HuH-7.5 (cell line): ENCODE results near the gene AMZ1.
"Not testable (repeated sequence)": the region's sequence is repeated elsewhere in the genome, so short reads cannot be mapped to it uniquely, and the experiment has no call there.

Source experiments
- DNase-seq: peaks from one replicate; pipeline ENCODE4 v3.0.0; 2011; ENCODE audit warnings: low spot score

The AMZ1 gene

DNA sequence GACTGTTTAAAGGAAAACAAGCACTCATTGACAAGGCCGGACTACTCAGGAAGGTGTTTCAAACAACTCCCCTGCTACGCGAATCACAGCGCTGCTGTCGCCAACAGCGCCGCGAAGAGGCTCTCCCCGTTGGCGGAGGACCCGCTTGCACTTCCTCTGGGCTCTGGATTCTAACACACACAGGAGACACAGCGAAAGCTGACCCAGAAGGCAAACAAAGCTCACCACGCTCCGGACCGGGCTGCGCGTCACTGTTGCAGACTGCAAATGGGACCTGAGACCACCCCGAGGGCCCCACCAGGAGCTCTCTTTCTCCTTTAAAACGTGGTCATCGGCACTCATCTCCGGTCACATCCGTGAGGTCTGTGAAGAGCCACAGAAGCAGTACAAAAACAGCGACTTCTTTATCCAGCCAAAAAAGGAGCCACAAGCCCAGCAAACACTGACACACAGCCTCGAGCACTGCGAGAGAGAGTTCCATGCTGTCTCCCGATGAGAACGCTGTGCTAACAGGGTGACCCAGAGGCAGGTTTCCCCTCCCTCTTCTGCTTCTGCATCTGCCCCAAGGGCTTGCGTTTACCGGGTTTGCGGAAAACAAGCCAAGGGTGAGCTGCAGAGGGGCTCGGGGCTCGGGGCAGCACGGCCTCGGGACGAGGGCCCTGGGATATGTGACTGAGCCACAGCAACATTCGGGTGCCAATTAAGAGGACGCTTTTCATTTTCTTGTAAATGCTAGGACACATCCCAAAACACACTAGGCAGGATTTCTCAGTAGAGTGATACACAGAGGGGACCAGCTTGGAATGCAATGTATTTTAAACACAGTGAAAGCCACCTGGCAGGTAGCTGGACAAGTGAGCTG is 41.3 kb downstream of the AMZ1 start:
- no peak for DNase-seq

DNA sequence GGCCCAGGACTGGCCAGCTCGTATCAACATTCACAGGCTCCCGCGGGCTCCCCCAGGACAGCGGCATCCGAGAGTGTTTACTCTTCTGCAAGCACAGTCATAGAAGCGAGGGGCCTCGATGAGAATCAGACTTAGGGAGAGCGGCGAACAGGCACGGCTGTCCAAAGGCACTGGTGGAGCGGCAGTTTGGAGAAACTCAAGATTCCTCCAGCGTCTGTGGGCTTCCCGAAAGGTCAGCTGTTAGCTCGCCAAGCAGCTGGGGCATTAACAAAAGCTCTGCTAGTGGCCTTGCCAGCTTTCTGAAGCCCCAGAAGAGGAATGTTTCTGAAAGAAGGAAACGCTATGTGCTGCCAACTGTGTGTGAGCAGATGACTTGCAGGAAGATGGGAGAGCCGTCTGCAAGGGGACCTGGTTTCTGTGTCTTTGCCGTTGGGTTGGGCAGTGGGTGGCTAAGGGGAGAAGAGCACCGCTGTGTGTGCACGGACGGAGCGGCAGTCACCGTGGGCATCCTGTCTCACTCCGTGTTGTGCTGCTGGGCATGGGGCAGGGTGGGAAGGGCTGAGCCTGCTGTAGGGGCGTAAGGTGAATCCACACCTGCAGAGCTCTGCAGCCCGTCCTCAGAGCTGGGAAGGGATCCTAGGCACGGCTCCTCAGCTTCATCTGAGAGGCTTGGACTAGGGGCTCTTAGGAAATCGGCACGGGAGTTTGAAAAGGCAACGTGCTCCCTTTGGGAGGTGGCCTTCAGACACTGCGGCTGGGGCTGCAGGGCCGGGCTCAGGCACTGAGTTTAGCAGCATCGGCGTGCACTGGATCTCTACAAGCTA is 42.1 kb downstream of the AMZ1 start:
- DNase-seq, result no peak

DNA sequence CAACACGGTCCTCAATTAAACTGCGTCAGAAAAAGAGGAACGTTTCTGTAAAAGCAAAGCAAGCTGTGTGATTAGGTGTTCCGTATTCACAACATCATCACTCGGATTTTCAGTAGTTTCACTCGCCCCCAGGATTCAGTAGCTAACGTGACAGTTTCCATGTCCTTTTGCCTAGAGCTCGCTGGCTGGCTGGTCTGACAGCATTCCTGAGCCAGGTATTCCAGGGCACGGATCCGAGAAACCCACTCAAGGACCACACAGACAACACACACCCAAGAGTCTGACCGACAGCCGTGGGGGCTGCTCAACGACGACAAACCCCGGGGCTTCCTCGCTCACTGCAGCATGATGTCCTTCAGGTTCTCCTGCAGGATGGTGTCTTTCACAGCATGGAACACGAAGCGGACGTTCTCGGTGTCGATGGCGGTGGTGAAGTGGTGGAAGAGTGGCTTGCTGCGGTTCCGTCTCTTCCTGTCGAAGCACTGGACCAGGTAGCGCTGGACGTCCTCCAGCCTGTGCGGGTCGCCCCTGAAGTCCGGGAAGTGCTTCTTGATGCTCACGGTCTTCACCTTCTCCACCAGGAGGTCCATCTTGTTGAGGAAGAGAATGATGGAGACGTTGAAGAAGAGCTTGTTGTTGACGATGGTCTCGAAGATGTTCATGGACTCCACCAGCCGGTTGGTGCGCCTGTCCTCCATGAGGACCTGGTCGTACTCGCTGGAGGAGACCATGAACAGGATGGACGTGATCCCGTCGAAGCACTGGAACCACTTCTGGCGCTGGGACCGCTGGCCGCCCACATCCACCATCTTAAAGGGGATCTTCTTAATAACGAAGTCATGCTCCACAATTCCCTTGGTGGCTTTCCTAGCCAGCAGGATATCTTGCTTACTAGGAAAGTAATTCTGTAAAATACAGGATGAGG is 43.1 kb downstream of the AMZ1 start:
- no peak for DNase-seq

DNA sequence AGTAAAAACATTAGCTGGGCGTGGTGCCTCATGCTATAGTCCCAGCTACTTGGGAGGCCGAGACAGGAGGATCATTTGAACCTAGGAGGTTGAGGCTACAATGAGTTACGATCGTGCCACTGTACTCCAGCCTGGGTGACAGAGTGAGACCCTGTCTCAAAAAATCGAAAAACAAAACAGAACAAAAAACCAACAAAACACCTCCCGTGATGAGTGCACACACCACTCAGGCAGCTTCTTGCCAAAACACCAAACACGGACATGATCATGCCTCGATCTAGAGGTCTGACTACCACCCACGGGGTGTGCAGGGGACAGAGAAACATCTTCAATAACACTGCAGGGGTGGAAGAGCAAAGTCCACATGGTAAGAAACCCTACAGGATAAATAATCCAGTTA is 44.4 kb downstream of the AMZ1 start:
- DNase-seq, result no peak

DNA sequence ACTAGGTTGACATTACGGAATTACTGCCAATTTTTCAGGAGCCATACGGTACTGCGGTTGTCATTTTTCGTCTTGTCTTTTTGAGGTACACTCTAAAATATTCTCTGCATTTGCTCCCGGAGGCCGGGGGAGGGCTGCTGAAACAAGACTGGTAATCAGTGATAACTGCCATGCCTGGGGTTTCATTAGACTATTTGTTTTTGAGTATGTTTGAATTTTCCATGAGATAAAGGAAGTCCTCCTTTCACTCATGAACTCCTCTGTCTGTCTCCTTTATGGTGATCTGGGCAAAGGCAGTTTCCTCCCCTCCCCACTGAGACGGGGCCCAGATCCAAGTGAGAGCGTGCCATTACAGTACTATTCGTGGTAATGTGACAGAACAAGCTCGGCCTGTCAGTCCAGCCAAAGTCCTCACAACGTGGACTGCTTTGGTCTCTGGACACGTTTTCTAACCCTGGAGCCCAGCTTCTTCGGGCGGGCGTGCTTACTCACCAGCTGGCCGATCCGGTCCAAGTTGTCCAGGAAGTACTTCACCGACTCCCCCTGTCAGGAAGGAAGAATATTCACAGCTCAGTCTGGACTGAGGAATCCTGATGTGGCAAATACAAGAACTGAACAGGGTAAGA is 45.1 kb downstream of the AMZ1 start:
- DNase-seq, result no peak

DNA sequence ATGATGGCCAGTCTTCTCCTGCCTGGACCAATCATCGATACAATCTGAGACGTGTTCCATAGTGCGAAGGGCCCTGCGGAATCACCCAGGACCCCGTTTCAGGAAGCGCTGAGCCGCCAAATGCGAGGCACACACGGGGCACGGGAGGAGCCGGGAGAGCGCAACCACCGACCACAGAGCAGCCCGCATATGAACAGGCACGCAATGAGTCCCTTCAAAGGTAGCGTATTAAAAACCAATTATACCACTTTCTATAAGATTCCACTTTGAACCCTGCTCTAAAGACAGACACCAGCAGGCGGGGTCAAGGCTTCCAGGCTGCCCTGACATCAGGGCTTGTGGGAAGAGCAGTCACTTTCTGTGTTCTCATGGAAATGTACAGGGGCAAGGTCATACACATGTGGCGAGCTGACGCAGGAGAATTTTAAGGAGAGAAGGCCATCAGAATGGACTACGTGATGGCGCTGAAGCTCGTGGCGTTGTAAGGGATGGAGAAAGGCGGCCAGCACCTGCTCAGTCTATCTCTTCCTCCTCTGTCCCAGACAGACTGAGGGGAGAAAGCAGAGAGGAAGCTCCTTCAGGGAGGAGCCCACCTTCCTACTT is 46.2 kb downstream of the AMZ1 start:
- no peak for DNase-seq

DNA sequence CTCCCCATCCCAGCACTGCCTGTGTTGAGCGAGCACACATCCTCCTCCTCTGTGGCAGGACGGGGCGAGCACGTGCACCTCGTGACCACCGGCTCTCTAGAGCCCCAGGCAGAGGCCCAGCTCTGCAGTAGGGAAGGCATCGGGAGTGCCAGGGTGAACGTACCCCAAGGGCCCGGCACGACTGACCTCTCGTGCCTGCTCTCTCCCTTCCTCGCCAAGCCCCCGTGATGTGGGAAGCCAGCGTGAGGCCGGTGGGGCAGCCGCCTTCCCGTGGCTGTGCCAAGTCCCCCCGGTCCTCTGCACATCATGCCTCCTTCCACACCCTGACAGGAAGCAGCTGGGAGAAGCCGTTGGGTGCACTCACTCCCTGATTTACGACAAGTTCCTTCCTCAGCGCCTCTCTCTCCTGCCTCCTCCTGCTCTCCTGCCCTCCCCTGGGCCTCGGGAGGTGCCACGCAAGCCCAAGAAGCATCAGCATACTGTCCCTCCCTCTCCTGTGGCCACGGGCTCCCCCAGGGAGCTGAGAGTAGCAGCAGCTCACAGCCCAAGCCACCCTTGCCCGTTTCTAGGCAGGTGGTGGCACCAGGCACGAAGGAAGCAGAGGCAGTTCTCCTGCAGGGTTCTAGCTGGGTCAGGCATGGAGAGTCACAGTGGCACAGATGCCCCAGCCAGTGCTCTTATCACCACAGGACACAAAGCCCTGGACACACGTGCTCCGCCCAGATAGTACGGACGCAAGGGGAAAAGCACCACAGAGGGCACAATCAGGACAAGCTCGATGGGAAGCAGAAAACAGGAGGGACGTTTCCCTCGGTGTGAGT is 47.0 kb downstream of the AMZ1 start:
- no peak for DNase-seq

DNA sequence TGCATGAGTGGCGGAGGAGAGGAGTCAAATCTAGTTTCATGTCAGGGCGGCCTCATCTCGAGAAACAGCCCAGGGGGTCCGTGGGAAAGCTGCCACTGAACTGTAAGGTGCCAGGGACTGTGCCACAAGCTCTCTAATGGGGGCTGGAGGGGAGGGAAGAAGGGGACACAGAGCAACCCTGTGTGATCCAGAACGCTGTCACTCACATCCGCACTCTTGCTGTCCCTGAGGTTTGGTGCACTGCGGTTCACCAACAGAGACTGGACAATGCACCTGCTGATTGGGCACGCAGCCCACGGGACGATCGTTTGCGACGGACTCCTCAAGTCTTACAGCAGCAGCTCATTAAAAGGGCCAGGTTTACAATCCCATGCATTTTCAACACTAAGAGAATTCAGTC is 47.7 kb downstream of the AMZ1 start:
- DNase-seq, result no peak

DNA sequence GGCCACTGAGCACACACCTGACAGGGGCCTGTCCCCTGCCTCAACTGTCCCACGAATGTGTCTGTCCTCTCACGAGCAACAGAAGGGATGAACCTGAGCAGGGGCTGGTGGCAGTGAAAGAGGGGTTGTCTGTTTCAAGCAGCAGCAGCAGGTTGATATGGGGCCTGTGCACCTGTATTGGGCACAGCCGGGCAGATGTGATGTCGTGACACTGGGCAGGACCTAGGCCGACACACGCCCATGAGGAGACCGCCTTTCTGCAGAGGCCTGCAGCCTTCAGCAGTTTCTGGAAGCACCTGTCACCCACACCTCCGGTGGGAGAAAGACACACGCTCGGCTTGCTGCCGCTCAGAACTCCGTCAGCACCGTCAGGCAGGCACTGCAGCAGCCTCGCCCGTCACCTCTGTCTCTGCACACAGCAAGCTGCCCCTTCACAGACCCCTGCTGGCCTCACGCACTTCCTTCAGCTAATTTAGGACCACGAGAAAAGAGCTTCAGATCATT is 48.5 kb downstream of the AMZ1 start:
- no peak for DNase-seq

DNA sequence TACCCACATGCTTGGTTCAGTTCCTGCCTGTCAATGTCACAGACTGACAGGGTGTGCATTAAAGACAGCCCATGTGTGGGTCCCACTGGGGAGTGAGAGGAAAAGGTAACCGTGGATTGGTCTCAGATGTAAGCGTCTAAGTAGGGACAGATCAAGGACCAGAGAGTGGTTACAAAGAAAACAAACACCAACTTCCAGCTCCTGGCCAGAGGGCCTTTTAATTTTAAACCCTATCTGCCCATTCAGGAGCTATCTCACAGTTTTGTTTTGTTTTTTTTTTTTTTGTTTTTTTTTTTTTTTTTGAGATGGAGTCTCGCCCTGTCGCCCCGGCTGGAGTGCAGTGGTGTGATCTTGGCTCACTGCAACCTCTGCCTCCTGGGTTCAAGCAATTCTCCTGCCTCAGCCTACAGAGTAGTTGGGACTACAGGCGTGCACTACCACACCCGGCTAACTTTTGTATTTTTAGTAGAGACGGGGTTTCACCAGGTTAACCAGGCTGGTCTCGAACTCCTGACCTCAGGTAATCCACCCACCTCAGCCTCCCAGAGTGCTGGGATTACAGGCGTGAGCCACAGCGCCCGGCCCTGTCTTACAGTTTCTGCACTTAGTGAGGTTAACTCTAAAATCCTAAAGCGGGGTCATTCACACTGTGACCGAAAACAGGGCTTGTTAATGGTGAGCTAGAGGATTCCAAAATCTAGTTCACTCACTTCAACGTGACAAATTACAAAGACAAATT is 49.2 kb downstream of the AMZ1 start:
- not testable (repeated sequence) for DNase-seq

DNA sequence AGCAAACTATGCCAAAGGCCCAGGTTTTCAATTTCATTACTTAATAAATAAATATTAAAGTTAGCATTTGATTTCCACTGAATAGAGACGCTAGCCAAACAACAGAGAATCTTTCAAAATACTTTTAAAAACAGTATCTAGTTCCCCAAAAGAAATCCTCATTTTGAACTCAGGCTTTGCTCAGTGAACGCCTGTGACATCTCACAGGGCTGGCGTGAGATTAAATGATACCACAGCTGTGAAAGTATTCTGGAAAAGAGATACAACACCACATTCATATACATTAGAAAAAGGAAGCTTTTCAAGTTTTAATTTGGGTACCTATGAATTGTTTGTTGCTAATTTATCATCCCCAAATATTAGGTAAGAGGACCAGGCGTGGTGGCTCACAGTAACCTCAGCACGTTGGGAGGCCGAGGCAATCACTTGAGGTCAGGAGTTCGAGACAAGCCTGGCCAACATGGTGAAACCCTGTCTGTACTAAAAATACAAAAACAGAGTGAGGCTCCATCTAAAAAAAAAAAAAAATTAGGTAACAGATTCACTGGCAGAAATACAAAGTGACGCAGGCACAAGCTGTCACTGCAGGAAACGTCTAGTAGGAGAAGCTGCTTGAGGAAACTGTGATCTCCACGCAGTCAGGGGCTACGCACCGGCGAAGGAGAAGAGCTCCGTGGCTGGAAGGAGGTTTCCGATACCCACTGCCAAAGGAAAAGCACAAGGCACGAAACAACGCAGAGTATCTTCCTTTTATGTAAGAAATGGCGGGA is 50.0 kb downstream of the AMZ1 start:
- no peak for DNase-seq

DNA sequence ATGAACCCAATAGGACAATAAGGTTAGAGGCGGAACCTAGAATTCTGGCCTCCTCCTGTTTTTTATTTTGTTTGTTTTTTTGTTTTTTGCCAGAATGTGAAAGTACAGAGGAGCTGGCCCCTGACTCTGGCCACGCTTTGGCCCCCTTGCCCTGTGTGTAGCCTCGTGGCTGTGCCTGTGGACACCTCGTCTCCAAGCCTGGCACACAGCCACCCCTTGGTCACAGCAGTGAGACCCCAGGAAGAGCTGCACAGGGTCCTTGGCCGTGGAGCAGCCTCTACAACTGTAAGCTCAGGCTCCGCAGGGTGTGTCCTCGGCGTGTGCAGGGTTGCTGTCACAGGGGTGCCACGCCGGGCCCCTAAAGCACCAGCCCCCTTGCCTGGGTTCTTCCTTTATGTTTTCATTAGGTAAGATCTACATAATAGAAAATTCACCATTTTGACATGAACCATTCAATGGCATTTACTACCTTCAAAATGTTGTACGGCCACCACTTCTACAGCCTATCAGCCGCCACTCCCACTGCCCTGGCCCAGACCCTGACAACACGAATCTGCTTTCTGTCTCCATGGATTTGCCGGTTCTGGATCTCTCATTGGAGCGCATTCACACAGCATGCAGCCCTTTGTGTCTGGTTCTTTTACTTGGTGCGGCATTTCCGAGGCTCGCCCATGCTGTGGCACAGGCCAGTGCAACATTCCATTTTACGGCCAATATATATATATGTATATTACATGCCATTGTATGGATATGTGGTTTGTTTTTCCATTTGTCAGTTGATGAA is 51.0 kb downstream of the AMZ1 start:
- DNase-seq, result no peak

DNA sequence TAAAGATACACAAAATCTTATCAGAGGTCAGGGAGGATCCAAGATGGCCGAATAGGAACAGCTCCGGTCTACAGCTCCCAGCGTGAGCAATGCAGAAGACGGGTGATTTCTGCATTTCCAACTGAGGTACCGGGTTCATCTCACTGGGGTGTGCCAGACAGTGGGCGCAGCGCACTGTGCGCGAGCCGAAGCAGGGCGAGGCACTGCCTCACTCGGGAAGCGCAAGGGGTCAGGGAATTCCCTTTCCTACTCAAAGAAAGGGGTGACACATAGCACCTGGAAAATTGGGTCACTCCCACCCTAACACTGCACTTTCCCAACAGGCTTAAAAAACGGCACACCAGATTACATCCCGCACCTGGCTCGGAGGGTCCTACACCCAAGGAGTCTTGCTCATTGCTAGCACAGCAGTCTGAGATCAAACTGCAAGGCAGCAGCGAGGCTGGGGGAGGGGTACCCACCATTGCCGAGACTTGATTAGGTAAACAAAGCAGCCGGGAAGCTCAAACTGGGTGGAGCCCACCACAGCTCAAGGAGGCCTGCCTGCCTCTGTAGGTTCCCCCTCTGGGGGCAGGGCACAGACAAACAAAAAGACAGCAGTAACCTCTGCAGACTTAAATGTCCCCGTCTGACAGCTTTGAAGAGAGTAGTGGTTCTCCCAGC is 55.7 kb downstream of the AMZ1 start:
- DNase-seq, result not testable (repeated sequence)

DNA sequence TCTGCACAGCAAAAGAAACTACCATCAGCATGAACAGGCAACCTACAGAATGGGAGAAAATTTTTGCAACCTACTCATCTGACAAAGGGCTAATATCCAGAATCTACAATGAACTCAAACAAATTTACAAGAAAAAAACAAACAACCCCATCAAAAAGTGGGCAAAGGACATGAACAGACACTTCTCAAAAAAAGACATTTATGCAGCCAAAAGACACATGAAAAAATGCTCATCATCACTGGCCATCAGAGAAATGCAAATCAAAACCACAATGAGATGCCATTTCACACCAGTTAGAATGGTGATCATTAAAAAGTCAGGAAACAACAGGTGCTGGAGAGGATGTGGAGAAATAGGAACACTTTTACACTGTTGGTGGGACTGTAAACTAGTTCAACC is 60.7 kb downstream of the AMZ1 start:
- DNase-seq, result not testable (repeated sequence)

DNA sequence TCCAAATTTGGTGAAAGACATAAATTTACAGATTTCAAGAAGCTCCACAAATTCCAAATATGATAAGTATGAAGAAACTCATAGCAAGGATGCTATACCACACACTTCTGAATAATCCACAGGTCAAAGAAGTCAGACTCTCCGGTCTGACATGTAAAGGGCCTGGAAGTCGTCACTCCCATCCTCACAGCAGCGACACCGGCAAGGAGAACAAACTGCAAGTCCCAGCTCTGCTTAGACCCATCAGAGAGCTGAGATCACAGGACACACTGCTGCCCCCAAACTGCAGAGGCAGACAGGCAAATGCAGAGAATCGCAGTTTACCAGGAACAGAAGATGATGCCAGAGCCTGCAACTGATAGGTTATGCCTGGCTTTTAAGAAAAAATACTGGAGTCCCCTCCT is 62.0 kb downstream of the AMZ1 start:
- DNase-seq, result no peak

DNA sequence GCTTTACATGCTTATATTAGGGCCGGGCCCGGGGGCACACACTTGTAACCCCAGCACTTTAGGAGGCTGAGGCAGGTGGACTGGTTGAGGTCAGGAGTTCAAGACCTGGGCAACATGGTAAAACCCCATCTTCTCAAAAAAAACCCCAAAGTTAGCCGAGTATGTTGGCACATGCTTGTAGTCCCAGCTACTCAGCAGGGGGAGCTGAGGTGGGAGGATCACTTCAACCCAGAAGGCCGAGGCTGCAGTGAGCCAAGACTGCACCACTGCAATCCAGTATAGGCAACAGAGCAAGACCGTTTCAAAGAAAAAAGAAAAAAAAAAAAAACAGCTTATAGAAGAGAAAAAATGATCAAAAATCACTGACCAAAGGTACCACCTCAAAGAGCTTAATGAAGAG is 63.1 kb downstream of the AMZ1 start:
- no peak for DNase-seq

DNA sequence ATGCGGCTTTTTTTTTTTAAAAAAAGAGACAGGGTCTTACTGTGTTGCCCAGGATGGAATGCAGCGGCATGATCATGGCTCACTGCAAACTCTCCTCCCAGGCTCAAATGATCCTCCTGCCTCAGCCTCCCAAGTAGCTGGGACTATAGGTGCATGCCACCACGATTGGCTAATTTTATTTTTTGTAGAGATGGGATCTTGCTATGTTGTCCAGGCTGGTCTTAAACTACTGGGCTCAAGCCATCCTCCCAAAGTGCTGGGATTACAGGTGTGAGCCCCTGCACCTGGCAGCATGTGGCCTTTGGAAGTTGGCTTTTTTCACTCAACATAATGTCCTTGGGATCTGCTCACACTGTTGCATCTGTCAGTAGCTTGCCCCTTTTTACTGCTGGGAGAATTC is 65.1 kb downstream of the AMZ1 start:
- no peak for DNase-seq
